IPS DF 6.9 (cell line): Measurements from ENCODE around the gene PCNA.

Source experiments
- DNase-seq: peaks from one replicate; pipeline ENCODE4 v3.0.0-alpha.2; 2013; ENCODE audit warnings: low read depth, low spot score
- H3K27ac ChIP-seq: one replicate; pipeline ENCODE4 v1.5.1; 2013; ENCODE audit warnings: low read length, control low read depth
- H3K27me3 ChIP-seq: 2 replicates; pipeline ENCODE4 v1.6.1; 2013; ENCODE audit warnings: mild to moderate bottlenecking, low read length; ENCODE audit not compliant: control insufficient read depth, insufficient read depth
- H3K36me3 ChIP-seq: 2 replicates; pipeline ENCODE4 v1.6.1; 2013; ENCODE audit warnings: low read length; ENCODE audit not compliant: control insufficient read depth, insufficient read depth
- H3K4me1 ChIP-seq: 2 replicates; pipeline ENCODE4 v1.6.1; 2013; ENCODE audit warnings: low read length; ENCODE audit not compliant: control insufficient read depth, insufficient read depth
- H3K4me3 ChIP-seq: 2 replicates; pipeline ENCODE4 v1.5.1; 2013; ENCODE audit warnings: mild to moderate bottlenecking, low read length
- H3K9me3 ChIP-seq: 2 replicates; pipeline ENCODE4 v1.6.1; 2013; ENCODE audit warnings: low read length, inconsistent platforms; ENCODE audit not compliant: control insufficient read depth, insufficient read depth
- WGBS: extraction: QIAGEN DNeasy Blood & Tissue Kit; methylation state at CpG from one replicate; pipeline ENCODE4 v1.1.7; 2013; ENCODE audit warnings: mixed read lengths, missing lambda C conversion rate; ENCODE audit not compliant: insufficient read length, insufficient coverage; 5-methylcytosine and 5-hydroxymethylcytosine counted together

PCNA gene

GRCh38 chr20:5067877-5068645, 51.7 kb downstream of the PCNA start:
- no CpG with 5 or more reads among the region's 9 CpGs for WGBS
- no peak overlapping the region for H3K27ac ChIP-seq
- H3K4me3 ChIP-seq = no peak overlapping the region
- DNase-seq = no peak
- H3K9me3 ChIP-seq = no peaks in the 10 kb centered on the region
- H3K36me3 ChIP-seq = no peaks in the 10 kb centered on the region
- no peaks in the 10 kb centered on the region for H3K4me1 ChIP-seq
- H3K27me3 ChIP-seq = no peaks in the 10 kb centered on the region

DNA sequence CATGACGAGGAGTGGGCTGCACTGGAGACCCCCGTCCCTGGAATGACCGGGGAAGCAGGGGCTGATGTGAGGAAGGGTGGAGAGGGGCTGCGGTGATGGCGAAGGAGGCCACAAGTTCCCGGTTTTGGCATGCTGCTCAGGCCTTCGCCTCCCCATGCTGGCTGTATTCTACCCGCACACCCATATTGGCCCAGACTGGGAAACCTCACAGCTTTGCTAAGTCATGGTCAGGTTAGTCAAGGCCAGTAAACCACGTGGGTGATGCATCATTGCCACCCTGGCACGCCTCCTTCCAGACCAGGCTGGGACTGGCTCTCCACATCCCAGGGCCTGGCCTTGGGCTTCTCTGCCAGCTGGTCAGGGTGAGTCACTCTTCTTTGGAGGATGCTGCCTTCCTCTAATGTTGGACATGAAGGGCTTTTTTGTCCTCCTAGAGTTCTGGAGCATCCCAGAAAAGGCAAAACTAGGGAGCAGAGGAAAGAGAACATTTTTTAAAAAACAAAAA, 53.8 kb downstream of the PCNA start:
- Histone ChIP-seq H3K9me3 (no peaks in the 10 kb centered on the region), H3K27me3 (no peaks in the 10 kb centered on the region), H3K36me3 (no peaks in the 10 kb centered on the region), H3K4me3 (no peak overlapping the region), H3K4me1 (no peaks in the 10 kb centered on the region), H3K27ac (no peak overlapping the region)
- no CpG with 5 or more reads among the region's 10 CpGs for WGBS
- no peak for DNase-seq

GRCh38 chr20:5065166-5065878, 54.4 kb downstream of the PCNA start:
- H3K27me3 ChIP-seq = no peaks in the 10 kb centered on the region
- no peaks in the 10 kb centered on the region for H3K4me1 ChIP-seq
- no peaks in the 10 kb centered on the region for H3K9me3 ChIP-seq
- DNase-seq = no peak
- no peaks in the 10 kb centered on the region for H3K36me3 ChIP-seq
- no peak overlapping the region for H3K4me3 ChIP-seq
- H3K27ac ChIP-seq = no peak overlapping the region
- no CpG with 5 or more reads among the region's 7 CpGs for WGBS
